Astrocyte of the spinal cord (primary cell): ENCODE data around the gene C2CD4A.

ENCODE experiments used
- DNase-seq: peaks from one replicate; pipeline ENCODE4 v3.0.0; 2011; ENCODE audit warnings: low read depth, low spot score
- H3K4me3 ChIP-seq: 2 replicates; pipeline ENCODE4 v1.5.1; 2011; ENCODE audit warnings: low read depth, mild to moderate bottlenecking, low read length, moderate library complexity
- CTCF ChIP-seq: IDR thresholded peaks from 2 replicates; pipeline ENCODE4 v1.5.1; 2012; ENCODE audit warnings: low read depth, mild to moderate bottlenecking, low read length, inconsistent platforms
- in situ Hi-C: cut with HindIII; loops from 2 replicates; pipeline ENCODE4 v1.10.0; 2017; ENCODE audit warnings: low sequenced_read_pairs

C2CD4A gene

DNA sequence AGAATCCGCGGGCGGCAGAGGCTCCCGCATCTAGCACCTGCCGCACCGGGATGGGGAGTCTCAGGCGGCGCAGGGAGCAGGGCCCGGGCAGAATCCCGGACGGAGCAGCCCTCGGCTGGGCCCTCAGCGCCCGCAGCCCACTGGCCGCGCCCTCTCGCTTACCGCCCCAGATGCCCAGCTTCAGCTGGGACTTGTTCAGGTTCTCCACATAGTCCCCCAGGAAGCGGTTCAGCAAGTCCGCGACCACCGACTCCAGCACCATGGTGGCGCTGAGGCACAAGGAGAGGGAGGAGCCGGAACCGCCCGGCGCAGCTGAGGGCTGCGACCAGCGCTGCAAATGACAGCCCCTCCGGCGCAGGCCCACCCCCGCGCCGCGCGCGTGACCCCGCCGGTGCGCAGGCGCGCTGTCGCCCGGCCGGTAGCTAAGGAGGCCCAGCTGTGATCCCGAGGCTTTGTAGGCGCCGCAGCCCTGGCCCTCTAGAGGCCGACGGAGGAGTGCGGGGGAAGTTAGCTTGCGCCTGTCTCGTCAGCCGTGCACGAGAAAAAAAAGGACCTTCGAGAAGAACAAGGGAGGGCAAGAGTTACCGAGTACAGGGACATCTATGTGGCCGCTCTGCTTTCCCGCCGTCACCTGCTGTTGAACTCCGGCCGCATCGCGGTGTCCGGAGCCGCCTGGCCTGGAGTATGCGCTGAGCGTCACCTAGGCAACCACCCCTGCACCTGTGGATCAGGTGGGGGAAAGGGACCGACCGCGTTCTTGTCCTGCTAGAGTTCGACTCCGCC is 6.5 kb upstream of the C2CD4A start, which contains the start of gene VPS13C:
VPS13C (minus strand) TSS at position 335 of the 783 bp plus-strand sequence; CDS start at position 262, 73 bp downstream.
- peak; percentile 81 for TF ChIP-seq CTCF
- in situ Hi-C loops = no loop called here

DNA sequence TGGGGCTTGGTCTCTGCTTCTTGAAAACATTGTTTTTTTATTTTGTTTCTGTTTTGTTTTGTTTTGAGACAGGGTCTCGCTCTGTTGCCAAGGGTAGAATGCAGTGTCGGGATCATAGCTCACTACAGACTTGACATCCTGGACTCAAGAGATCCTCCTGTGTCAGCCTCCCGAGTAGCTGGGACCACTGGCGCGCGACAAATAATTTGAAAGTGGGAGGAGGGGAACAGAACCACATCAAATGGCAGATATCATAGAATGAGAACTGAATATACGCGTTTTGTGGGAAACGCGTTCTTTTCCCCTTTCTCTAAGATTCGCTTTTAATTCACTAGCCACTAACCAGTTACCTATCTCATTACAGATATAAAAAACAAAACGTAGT is 5.9 kb upstream of the C2CD4A start:
- peak overlapping the region; percentile 81 for H3K4me3 ChIP-seq
- in situ Hi-C loops = no loop called here
- no peak for TF ChIP-seq CTCF
- DNase-seq = no peak

More for the DNA sequence above, 6.5 kb upstream of the C2CD4A start, which contains the start of gene VPS13C:
- DNase-seq = peak; percentile 92
- peak within 1 kb of the TSS; percentile 81 for H3K4me3 ChIP-seq

GRCh38 chr15:62063825-62064635 is 2.7 kb upstream of the C2CD4A start:
- H3K4me3 ChIP-seq = no peak overlapping the region
- no peak for TF ChIP-seq CTCF
- DNase-seq = no peak
- in situ Hi-C loops = no loop called here

DNA sequence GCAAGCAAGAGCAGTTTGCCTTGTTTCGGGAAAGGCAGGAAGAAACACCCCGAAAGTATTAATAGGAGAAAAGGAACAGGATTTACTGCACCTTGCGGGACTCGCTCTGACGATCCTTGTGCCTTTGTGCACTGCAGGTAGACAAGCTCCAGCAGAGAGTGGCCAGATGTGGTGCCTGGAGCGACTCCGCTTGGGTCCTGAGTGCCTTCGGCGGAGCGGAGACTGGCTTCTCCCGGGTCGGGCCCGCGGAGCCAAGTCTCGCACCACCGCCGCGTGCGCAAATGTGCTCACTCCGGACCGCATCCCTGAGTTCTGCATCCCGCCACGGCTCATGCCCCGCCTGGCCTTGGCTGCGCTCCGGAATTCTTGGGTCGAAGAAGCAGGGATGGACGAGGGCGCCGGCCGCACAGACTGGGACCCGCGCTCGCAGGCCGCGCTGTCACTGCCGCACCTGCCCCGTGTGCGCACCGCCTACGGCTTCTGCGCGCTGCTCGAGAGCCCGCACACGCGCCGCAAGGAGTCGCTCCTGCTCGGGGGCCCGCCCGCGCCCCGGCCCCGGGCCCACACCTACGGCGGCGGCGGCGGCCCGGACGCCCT is 769 bp downstream of the C2CD4A start:
- in situ Hi-C loops = no loop called here
- no peak for DNase-seq
- no peak for TF ChIP-seq CTCF
- peak overlapping the region; percentile 5 for H3K4me3 ChIP-seq

GRCh38 chr15:62068071-62068809 is 1.5 kb downstream of the C2CD4A start:
- in situ Hi-C loops = no loop called here
- TF ChIP-seq CTCF = no peak
- peak; percentile 29 for DNase-seq
- peak overlapping the region; percentile 12 for H3K4me3 ChIP-seq

GRCh38 chr15:62068810-62069167 is 2.0 kb downstream of the C2CD4A start:
- peak overlapping the region; percentile 12 for H3K4me3 ChIP-seq
- peak; percentile 4 for DNase-seq
- in situ Hi-C loops = no loop called here
- TF ChIP-seq CTCF = no peak
